Measurements from ENCODE around the gene ABHD5.

ABHD5 gene

GRCh38 chr3:43718296-43718695, 27.6 kb downstream of the ABHD5 start:
- no peaks in the 10 kb centered on the region for H3K4me1 ChIP-seq (ENCODE audit: insufficient read depth, low read length, severe bottlenecking)
- no peaks in the 10 kb centered on the region for H3K9me3 ChIP-seq (ENCODE audit: low read length)
- no peaks in the 10 kb centered on the region for H3F3A ChIP-seq (ENCODE audit: insufficient read depth, low read length)
- TF ChIP-seq CTCF (IDR thresholded peaks at IDR 0.05; ENCODE audit: low read length) (no peak), EZH2 (IDR thresholded peaks at IDR 0.05; ENCODE audit: borderline replicate concordance, low read length) (no peak)
- no peak overlapping the region for H3K9ac ChIP-seq (ENCODE audit: low read length)
- no peak overlapping the region for H3K4me2 ChIP-seq (ENCODE audit: low read length)
- H4K20me1 ChIP-seq (ENCODE audit: insufficient read depth, low read length) = no peaks in the 10 kb centered on the region
- H3K79me2 ChIP-seq (ENCODE audit: insufficient read depth, low read length) = no peaks in the 10 kb centered on the region
- H3K27ac ChIP-seq (ENCODE audit: low read depth, low read length, poor library complexity, severe bottlenecking) = no peak overlapping the region
- H3K4me3 ChIP-seq (ENCODE audit: low read depth, low read length, poor library complexity, severe bottlenecking) = no peak overlapping the region
- no peaks in the 10 kb centered on the region for H3K27me3 ChIP-seq (ENCODE audit: insufficient read depth, low read length)
- no peak overlapping the region for H2AFZ ChIP-seq (ENCODE audit: low read length)
- H3K9me2 ChIP-seq (ENCODE audit: low read depth, low read length) = no peaks in the 10 kb centered on the region
- peaks cover 8% of the 10 kb centered on the region for H3K36me3 ChIP-seq (ENCODE audit: insufficient read depth, low read length)

DNA sequence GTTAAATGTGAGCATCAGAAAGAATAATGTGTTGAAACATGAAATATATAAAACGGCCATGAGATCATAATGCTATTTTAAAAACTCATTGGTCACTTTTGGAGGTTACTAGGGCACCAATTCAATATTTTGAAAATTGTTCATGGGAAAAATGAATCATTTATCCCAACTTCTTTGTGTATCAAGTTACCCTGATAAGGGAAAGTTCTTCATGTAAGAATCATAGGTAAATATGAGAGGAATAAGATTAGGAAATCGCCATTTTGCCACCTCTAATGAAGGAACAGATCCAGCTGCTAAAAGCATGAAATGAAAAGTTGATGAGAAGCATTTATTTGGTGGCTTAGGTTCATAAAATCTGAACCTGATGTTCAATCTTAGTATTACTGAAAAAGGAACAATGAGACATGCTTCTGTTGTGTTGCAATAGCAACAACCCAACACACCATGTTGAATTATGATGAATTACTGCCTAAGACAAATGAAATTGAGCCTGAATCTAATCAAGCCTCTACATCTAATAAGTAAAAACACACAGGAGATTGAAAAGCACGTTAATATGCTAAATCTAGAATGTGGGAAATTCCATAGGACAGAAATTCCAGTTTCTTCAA, 32.5 kb downstream of the ABHD5 start:
- no peaks in the 10 kb centered on the region for H3K9me2 ChIP-seq (ENCODE audit: low read depth, low read length)
- H3K4me1 ChIP-seq (ENCODE audit: insufficient read depth, low read length, severe bottlenecking) = no peaks in the 10 kb centered on the region
- H3K27me3 ChIP-seq (ENCODE audit: insufficient read depth, low read length) = no peaks in the 10 kb centered on the region
- H3K9me3 ChIP-seq (ENCODE audit: low read length) = no peaks in the 10 kb centered on the region
- no peak overlapping the region for H2AFZ ChIP-seq (ENCODE audit: low read length)
- no peak overlapping the region for H3K27ac ChIP-seq (ENCODE audit: low read depth, low read length, poor library complexity, severe bottlenecking)
- no peak overlapping the region for H3K4me3 ChIP-seq (ENCODE audit: low read depth, low read length, poor library complexity, severe bottlenecking)
- H3K79me2 ChIP-seq (ENCODE audit: insufficient read depth, low read length) = no peaks in the 10 kb centered on the region
- H4K20me1 ChIP-seq (ENCODE audit: insufficient read depth, low read length) = no peaks in the 10 kb centered on the region
- TF ChIP-seq EZH2 (IDR thresholded peaks at IDR 0.05; ENCODE audit: borderline replicate concordance, low read length) (no peak), CTCF (IDR thresholded peaks at IDR 0.05; ENCODE audit: low read length) (no peak)
- no peak overlapping the region for H3K9ac ChIP-seq (ENCODE audit: low read length)
- H3F3A ChIP-seq (ENCODE audit: insufficient read depth, low read length) = no peaks in the 10 kb centered on the region
- peaks cover 6% of the 10 kb centered on the region; the same call in 1 of the 2 replicates for H3K36me3 ChIP-seq (ENCODE audit: insufficient read depth, low read length)
- no peak overlapping the region for H3K4me2 ChIP-seq (ENCODE audit: low read length)

DNA sequence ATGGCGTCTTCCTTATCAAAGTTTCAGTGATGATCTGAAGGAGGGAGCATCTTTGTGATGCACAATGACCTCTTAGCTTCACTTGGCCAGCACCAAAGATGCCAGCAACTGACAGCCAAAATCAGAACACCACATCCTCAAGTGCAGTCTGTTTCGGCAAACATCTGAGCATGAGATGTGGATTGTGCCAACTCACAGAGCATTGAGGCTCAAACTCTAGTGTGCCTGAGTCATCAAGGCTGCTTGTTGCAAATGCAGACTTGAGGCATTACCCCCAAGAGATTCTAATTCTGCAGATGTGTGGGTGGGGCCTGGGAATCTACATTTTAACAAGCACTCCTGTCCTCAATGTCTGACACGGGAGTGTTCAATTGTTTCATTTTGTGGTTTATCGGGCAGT, 35.8 kb downstream of the ABHD5 start:
- no peaks in the 10 kb centered on the region for H3F3A ChIP-seq (ENCODE audit: insufficient read depth, low read length)
- H3K79me2 ChIP-seq (ENCODE audit: insufficient read depth, low read length) = no peaks in the 10 kb centered on the region

More for the DNA sequence above, 35.8 kb downstream of the ABHD5 start:
- TF ChIP-seq EZH2 (IDR thresholded peaks at IDR 0.05; ENCODE audit: borderline replicate concordance, low read length) = no peak
- no peak for TF ChIP-seq CTCF (IDR thresholded peaks at IDR 0.05; ENCODE audit: low read length)
- no peak overlapping the region for H3K27ac ChIP-seq (ENCODE audit: low read depth, low read length, poor library complexity, severe bottlenecking)
- H3K9me3 ChIP-seq (ENCODE audit: low read length) = no peaks in the 10 kb centered on the region
- no peak overlapping the region for H3K4me2 ChIP-seq (ENCODE audit: low read length)
- no peaks in the 10 kb centered on the region for H4K20me1 ChIP-seq (ENCODE audit: insufficient read depth, low read length)
- no peaks in the 10 kb centered on the region for H3K9me2 ChIP-seq (ENCODE audit: low read depth, low read length)
- H2AFZ ChIP-seq (ENCODE audit: low read length) = no peak overlapping the region
- no peaks in the 10 kb centered on the region for H3K36me3 ChIP-seq (ENCODE audit: insufficient read depth, low read length)
- no peaks in the 10 kb centered on the region for H3K27me3 ChIP-seq (ENCODE audit: insufficient read depth, low read length)
- H3K4me1 ChIP-seq (ENCODE audit: insufficient read depth, low read length, severe bottlenecking) = no peaks in the 10 kb centered on the region
- H3K4me3 ChIP-seq (ENCODE audit: low read depth, low read length, poor library complexity, severe bottlenecking) = no peak overlapping the region
- H3K9ac ChIP-seq (ENCODE audit: low read length) = no peak overlapping the region

Measured in OCI-LY1 (cell line).